Activated naive CD8-positive, alpha-beta T cell treated with anti-CD3 and anti-CD28 coated beads, Interleukin-2, amount 50 U/mL, for 16 hours (primary cell): Measurements from ENCODE around the gene RALY.
"Not testable (repeated sequence)": the region's sequence is repeated elsewhere in the genome, so short reads cannot be mapped to it uniquely, and the experiment has no call there.

Experiments used
- DNase-seq: peaks from one replicate; pipeline ENCODE4 v3.0.0-alpha.2; 2020; ENCODE audit warnings: low read depth, low spot score

Gene RALY

DNA sequence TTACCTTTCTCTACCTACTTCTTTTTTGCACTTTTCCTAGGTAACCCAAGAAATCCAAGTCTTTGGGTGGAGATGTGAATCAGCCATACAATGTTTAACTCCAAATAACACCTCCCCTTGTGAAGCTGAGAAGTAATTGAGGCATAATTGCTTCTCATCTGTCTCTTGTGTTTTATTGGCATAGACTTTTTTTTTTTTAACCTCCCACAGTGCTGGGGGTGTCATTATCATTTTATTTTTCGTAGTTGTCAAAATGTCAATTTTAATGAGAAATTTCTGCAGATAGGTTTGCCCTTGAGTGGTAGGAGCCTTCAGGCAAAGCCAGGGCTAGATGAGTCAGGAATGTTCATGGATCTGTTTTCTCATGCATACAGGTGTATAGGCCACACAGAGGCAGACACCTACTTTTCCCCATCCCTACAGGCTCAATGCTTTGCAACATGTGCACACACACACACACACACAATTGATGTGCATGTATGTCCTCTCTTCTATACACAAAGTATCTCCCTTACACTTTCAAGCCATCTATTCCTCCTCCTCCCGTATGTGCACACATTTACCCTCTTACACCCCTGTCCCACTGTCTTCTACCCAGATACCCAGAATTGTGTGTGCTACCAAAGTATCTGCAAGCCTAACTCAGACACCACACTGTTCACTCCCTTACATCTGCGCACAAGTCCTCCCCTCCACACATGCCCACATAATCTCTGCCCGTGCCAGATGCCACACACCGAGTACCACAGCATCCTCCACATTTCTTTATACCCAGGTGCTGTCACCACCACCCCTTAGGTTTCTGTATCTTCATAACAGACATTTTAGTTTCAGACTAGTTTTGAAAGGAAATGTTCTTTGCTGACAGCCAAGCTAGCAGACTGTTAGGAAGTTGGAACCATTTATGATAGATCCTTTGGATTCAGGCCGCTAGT lies 22.0 kb downstream of the RALY start:
- DNase-seq = no peak

DNA sequence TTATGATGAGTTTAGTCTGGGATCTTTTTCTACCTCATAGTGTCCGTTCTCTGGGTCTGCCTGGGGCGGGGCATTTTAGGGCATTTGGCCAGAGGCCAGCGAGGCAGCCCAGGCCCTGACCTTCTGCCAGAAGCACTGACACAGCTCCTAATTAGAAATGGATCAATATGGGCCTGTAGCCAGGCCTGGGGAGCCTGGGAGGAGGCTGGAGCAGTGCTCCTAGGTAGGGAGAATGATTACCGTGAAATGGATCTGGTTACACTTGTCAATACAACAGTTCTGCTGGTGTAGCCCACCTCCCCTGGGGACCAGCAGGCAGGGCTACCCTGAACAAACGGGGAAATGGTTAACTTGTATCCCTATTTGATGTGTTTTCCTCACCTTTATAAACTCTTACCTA lies 23.0 kb downstream of the RALY start:
- no peak for DNase-seq

DNA sequence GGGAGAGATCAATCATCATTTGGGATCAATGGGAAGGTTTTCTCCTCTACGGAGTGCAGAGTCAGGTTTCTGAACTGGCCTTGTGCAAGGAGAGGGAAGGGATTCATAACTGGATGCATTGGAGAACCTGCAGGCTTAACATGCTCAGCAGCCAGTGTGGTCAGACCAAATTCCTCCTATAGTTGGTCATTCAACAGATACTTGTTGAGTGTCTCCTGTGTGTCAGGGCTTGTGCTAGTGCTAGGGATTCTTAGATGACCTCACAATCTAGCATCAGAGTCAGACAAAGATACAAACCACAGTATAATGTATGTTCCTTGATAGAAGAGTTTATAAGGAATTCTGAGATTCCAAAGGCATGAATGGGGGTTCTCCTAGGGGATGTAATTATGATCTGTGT lies 23.9 kb downstream of the RALY start:
- DNase-seq = no peak

DNA sequence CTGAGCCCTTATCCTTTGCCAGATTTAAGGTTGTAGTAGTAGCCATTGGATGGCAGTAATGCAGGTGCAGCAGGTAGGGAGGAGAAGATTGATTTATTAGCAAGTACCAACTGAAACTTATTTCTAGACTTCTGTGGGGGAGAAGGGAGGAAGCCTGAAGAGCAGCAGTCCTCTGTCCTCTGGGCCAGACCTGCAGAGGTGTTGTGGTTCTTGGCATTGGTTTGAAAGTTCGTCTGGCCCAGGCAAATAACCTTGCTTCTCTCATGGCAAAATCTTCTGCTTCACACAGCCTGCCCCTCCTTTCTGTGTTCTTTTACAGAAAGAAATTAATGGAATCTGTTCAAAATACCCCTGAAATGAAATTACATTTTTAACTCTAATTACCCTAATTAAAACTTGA lies 24.5 kb downstream of the RALY start:
- no peak for DNase-seq

DNA sequence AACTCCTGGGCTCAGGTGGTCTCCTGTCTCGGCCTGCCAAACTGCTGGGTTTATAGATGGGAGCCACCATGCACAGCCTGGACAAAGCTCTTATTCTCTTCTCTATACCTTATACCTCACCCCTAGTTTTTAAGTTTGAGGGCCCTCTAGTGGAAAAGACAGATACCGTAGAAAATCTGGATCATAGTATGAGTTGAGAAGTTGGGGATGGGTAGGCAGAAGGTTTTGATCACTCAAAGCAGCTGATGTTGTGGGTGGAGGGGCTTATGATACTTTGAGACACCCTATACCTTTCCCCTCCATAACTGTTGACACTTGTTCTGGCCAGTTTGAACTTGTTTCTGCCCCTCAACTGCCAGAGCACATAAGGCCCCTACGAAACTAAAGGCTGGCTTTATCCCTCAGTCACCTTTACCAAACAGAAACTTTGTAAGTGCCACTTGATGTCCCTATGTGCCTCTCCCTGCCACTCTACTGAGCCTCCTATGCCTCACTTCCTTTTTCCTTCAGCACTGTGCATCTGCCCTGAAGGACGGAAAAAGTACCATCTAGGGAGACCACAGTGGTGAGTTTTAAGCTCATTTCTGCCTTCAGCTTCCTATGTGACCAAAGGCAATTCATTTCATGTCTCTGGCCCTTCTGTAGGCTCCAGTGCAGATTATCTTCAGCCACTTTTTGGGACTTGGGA lies 28.6 kb downstream of the RALY start:
- DNase-seq = no peak

- DNase-seq = no peak
Measured at GRCh38 chr20:34022839-34023234, 29.1 kb downstream of the RALY start.

- no peak for DNase-seq
Measured at GRCh38 chr20:34023937-34024722, 30.4 kb downstream of the RALY start.

- DNase-seq = no peak
Measured at GRCh38 chr20:34024723-34025351, 31.1 kb downstream of the RALY start.

DNA sequence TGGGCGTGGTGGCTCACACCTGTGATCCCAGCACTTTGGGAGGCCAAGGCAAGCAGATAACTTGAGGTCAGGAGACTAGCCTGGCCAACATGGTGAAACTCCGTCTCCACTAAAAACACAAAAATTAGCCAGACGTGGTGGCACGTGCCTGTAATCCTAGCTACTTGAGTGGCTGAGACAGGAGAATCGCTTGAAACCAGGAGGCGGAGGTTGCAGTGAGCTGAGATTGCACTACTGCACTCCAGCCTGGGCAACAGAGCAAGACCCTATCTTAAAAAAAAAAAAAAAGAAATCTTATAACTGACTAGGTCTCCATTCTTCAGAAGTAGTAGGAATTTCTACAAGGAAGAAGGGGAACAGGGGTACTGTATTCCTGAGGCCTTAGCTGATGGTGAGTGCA lies 34.3 kb downstream of the RALY start:
- not testable (repeated sequence) for DNase-seq

GRCh38 chr20:34029415-34029814 lies 35.7 kb downstream of the RALY start:
- no peak for DNase-seq

DNA sequence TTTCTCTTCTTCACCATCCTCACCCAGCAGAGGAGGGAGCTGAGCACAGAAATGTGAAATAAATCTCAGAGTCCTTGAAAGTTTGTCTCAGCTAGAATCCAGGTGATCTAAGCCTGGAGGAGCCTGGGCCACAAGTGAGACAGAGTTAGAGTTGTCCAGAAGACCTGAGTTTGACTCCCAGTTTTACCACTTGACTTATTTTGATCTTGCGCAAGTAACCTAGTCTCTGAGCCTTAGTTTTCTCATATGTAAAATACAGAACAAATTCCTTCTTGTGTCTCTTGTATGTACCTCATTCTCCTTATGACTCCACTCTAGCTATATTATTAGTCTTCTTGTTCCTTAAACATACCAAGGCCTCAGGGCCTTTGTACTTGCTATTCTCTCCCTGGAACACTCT lies 36.7 kb downstream of the RALY start:
- no peak for DNase-seq

DNA sequence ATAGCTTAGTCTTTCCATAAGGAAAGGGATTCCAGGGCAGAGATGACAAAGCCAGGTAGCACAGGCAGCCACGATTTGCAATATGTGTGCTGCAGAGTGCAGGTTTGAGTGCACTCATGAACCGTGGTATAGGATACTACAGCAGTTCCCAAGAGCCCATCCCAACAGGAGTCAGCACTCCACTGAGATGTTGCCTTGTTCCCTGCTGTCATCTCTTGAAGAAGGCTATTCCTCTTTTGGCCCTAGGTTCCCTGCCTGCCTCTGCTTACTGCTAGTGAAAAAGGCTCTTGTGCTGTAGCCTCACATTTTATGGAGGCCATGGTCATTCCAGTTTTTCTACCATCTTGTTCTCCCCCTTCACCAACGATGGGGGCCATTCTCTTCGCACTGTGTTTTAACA lies 40.2 kb downstream of the RALY start:
- DNase-seq = no peak

- peak; percentile 11 for DNase-seq
Measured at GRCh38 chr20:34037121-34037520, 43.4 kb downstream of the RALY start.

DNA sequence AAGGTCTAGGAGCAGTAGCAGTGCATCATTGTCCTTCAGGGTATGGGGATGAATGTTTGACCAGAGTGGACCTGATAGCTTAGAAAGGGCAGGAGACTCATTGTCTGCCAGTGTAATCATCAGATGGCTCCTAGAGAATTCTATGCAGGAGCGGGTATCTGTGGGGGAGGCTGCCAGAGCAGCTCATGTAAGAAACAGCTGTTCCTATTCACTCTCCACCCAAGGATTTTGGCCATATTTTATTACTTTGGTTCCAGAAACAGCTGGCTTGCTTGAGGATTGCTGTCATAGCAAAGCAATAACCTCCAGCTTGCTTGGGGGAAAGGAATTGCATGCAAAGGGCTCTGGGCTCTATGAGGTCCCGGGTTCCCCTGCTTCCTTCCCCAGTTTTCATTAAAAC lies 44.1 kb downstream of the RALY start:
- no peak for DNase-seq

DNA sequence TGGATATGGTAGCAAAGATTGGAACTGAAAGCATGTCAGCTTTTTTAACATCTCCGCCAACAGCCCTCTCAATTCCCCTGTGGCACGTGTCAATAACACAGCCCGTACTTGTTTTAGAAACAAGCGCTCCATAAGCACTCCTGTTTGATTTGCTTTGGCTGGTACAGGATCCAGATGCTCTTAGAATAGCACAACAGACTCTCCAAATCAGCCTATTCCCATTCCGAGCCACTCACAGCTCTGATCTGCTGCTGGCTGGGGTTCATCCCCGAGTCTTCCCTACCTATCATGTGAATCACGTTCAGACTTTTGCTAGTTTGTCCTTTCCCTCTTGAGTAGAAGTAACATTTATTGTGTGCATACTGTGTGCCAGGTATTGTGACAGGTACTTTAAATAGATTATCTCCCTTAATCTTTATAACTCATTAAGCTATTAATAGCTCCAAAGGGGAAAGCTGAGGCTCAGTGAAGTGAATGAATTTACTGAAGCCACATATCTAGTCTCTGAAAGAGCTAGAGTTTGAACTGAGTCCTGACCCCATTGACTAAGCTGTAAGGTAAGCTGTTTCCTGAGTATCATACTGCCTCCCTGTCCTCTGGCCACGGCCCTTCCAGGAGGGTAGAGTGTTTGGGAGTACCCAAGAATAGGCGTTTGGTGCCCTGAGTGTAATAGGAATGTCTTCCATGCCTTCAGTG lies 46.7 kb downstream of the RALY start:
- DNase-seq = no peak

DNA sequence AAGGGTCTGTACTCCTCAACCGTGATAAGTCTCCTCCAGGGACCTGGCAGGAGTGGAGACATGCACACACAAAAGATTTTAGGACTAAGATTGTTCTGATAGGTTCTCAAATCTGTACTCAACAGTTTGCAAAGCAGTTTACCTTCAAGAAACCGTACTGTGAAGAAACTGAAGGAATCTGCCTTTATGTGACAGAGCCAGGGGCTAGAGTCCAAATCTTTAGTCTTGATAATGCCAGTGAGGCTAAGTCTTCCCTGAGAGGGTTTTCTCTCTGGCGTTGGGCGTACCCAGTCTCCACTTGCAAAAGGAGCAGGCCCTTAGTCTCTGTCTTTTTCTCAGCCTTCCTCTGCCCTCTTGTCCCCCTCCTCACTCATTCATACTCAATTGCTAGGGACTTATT lies 47.5 kb downstream of the RALY start:
- DNase-seq = no peak

DNA sequence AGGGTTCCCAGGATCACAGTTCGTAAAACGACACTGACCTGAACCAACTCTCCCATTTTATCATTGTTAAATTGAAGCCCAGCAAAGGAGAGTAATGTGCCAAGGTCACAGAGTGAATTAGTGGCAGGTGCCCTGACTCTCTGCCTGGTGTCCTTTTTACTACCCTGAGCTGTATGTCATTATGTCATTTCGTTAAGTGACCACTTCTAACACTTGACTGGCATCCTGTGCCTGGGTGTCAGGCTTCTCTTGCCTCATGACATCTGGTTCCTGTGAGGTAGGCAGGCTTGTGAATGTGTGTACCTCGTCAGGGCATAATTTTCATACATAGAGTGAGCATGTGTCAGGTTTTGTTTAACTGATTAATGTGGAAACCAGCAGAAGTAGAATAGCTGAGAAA lies 48.6 kb downstream of the RALY start:
- no peak for DNase-seq

DNA sequence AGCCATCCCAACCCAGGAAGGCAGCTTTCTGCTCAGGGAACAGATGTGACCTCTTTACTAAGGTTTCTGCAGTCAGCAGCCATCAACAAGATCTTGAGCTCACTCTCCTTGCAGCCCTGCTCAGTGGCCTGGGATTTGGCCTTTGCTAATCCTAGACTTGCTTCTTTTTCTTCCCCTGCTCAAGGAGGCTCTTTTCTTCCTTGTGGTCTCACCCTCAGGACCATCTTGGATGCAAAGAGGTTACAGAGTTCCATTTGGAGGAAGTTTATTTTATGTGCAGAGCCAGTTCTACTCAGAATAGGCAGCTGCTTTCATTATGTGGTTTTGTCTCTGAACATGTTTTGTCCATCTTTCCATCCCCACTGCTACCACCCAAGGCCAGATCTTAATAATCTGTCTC lies 49.3 kb downstream of the RALY start:
- no peak for DNase-seq

GRCh38 chr20:34045294-34045693 lies 51.6 kb downstream of the RALY start:
- no peak for DNase-seq

- no peak for DNase-seq
Measured at GRCh38 chr20:34045930-34046725, 52.4 kb downstream of the RALY start.
